ENCODE measurements around the gene UBE2S. TPM values are rescaled to one million over a fixed set of nuclear protein-coding genes. Genes with fewer than 3 reads are reported as not detected.

Gene UBE2S
- total RNA-seq, 1 donor from 2014 or later, result 22.3 TPM

DNA sequence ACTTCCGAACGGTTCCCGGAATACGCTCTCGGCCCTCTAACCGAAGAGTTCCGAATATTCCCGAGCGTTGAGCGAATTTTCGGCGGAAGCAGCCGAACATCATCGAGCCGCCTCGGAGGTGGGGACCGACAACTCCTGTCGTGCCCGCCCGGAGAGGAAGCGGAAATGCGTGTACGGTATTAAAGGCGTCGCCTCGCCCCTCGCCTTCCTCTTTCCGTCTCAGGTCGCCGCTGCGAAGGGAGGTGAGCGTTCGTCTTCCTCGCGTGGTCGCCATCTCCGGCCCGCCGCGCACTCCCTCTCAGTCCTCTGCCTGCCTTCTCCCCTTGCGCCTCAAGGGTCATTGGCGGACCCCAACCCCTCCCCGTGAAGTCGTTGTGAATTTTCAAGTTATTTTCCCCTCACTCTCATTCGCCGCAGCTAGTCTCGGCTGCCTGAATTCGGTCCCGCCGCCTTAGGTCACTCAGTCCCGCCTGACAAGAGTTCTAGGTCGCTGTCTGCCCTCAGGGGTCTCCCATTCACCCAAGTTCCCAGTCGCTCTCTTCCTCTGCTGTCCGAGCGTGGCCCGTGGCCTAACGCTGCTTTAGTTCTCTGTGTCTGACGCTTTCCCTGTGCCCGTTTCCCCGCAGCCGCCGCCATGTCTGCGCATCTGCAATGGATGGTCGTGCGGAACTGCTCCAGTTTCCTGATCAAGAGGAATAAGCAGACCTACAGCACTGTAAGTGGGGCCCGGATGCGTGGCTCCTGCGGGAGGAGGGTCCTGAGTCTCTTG lies 21.7 kb downstream of the UBE2S start, which contains the start of gene RPL28:
Gene RPL28, plus strand, starts transcription at position 209 of the 769 bp plus-strand sequence. Its CDS starts 426 bp downstream, at position 635.
- H3K4me1 ChIP-seq, result peaks cover 63% of the 10 kb centered on the region
- intact Hi-C loops (cut with DNase I), result loop anchor here (2.0 kb wide), 1 partner anchor 45 kb away; no protein-coding TSS in a partner anchor

DNA sequence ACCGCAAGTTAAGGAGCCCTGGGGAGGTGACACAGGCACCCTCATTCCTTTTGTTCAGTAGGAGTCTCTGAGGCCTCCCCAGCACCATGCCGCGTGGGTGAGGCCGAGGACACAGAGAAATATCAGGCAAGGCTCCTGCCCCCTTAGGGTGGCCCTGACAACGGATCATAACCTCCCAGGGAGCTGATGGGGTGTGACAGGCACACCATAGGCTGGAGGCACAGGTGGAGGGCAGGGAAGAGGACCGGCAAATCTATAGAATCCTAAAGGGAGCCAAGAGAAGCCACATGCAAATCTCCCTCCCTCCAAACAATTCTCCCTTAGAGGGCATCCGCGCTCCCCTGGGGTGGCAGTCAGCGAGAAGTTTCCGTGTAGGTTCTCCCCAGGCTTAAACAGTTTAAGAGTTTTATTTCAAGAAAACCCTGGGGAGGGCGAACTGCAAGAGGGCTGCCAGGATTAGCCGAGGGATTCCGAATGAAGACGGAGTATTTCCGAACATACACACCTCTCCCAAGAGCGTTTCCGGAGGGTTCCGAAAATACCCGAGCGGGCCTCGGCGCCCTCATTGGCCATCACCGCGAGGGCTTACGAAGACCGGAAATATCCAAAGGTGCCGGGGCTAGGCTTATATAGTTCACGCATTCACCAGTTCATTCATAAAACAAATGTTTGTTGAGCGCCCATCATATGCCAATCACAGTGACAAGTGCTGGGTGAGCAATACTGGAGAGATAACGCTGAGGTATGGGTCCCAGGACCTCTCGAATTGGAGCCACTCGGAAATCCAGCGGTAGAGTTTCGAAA lies 22.5 kb downstream of the UBE2S start:
- TF ChIP-seq POLR2AphosphoS5 (IDR thresholded peaks at IDR 0.05; ENCODE audit: insufficient read depth in 1 of 2, low read depth in 1 of 2) (no peak), POLR2A (IDR thresholded peaks at IDR 0.05) (peak in 1 of 2 donors; percentile 5)
- Histone ChIP-seq H3K36me3 (peaks cover 0 to 30% of the 10 kb centered on the region in 2 donors), H3K4me1 (peaks cover 58% of the 10 kb centered on the region), H3K4me3 (peak overlapping the region; percentile 70 to 76), H3K27ac (peak overlapping the region; percentile 96), H3K27me3 (no peaks in the 10 kb centered on the region), H3K9me3 (no peaks in the 10 kb centered on the region)
- intact Hi-C loops (cut with DNase I), result loop anchor here (2.0 kb wide), 1 partner anchor 44 kb away; no protein-coding TSS in a partner anchor
- DNase-seq (ENCODE audit: extremely low spot score in 2 of 2), result peak in 1 of 2 donors; percentile 98

More for the DNA sequence above, 21.7 kb downstream of the UBE2S start, which contains the start of gene RPL28:
- Histone ChIP-seq H3K27ac (peak within 1 kb of the TSS; percentile 96), H3K4me3 (peak within 1 kb of the TSS; percentile 70 to 76), H3K36me3 (peaks cover 0 to 31% of the 10 kb centered on the region in 2 donors), H3K9me3 (no peaks in the 10 kb centered on the region), H3K27me3 (no peaks in the 10 kb centered on the region)
- DNase-seq (ENCODE audit: extremely low spot score in 2 of 2), result peak in 1 of 2 donors; percentile 99
- TF ChIP-seq, protein P1, sequence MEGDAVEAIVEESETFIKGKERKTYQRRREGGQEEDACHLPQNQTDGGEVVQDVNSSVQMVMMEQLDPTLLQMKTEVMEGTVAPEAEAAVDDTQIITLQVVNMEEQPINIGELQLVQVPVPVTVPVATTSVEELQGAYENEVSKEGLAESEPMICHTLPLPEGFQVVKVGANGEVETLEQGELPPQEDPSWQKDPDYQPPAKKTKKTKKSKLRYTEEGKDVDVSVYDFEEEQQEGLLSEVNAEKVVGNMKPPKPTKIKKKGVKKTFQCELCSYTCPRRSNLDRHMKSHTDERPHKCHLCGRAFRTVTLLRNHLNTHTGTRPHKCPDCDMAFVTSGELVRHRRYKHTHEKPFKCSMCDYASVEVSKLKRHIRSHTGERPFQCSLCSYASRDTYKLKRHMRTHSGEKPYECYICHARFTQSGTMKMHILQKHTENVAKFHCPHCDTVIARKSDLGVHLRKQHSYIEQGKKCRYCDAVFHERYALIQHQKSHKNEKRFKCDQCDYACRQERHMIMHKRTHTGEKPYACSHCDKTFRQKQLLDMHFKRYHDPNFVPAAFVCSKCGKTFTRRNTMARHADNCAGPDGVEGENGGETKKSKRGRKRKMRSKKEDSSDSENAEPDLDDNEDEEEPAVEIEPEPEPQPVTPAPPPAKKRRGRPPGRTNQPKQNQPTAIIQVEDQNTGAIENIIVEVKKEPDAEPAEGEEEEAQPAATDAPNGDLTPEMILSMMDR (IDR thresholded peaks at IDR 0.05), result no peak
- TF ChIP-seq POLR2AphosphoS5 (IDR thresholded peaks at IDR 0.05; ENCODE audit: insufficient read depth in 1 of 2, low read depth in 1 of 2), result peak; percentile 92 to 99
- peak; percentile 12 to 96 for TF ChIP-seq POLR2A (IDR thresholded peaks at IDR 0.05)

DNA sequence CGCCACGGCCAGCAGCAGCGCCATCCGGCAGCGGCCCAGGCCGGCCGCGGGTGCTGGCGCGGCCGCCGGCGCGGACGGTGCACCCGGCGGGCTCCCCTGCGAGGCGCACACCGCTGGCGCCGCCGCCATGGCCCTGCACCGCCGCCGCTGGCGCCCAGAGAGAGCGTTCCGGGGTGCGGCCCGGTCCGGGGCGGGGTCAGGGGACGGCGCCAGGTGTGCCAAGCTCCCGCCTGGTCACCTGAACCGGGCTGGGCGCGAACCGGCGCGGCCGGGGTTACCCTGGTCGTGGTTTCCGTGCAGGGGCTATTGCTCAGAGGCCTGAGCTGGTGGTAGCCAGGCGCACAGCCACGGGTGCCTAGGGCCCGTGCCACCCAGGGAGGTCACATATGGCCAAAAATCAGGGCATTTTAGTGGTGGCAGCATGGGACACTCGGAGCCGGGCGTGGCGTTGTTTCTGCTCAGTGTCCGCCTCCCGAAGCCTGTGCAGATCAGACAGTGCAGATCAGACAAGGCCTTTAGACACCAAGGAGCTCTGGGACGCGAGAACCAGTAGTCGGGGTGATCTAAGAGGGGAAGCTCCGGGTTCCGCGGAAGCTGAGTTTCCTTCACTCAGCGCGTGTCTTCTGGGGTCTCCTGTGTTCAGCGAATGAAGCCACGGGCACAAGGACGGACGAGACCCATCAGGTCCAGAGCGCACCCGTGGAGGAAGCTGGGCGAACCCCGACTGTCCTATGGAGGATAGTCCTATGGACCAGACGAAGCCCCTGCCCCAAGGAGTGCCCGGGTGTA lies 23.3 kb downstream of the UBE2S start, which contains the start of gene TMEM238:
Gene TMEM238, minus strand, starts transcription at position 162 of the 789 bp plus-strand sequence. Its CDS starts 33 bp downstream, at position 129.
- peaks cover 50% of the 10 kb centered on the region for H3K4me1 ChIP-seq
- TF ChIP-seq, protein P1 (IDR thresholded peaks at IDR 0.05), result no peak
- TF ChIP-seq POLR2A (IDR thresholded peaks at IDR 0.05) (no peak), POLR2AphosphoS5 (IDR thresholded peaks at IDR 0.05; ENCODE audit: insufficient read depth in 1 of 2, low read depth in 1 of 2) (no peak)
- intact Hi-C loops (cut with DNase I), result loop anchor here (2.0 kb wide), 1 partner anchor 44 kb away; no protein-coding TSS in a partner anchor

DNA sequence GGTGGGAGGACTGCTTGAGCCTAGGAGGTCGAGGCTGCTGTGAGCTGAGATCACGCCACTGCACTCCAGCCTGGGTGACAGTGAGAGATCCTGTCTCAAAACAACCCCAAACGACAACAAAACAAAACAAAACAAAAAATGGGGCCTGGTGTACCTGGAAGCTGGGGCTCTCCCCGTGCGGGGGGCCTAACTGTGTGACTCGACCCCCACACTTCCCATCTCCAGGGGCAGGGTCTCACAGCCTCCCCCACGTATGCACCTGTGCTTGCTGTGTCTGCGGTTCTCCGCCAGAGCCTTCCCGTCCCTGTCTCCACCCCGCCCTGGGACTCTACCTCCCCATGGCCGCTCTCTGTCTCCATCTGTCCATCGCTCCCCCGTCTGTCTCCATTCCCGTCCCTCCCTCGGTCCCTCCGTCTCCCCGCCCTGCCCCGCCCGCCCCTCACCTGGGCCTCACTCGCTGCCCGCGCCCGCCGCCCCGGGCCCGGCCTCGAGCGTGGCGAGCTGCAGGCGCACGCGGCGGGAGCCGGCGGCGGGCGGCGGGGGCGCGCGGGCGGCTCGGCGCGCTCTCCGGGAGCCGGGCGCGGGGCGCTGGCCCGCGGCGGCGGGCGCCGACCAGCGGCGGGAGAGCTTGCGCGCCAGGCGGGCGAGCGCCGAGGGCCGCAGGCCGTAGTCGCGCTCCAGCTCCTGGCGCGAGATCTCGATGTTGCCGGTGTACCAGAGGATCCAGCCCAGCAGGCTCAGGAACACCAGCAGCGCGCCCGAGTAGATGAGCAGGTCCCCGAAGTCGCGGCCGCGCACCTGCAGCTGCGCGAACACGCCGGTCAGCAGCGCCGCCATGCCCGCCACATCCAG lies 24.1 kb downstream of the UBE2S start:
- intact Hi-C loops (cut with DNase I), result loop anchor here (2.0 kb wide), 1 partner anchor 43 kb away; no protein-coding TSS in a partner anchor
- H3K4me1 ChIP-seq, result peaks cover 42% of the 10 kb centered on the region
- no peak for DNase-seq (ENCODE audit: extremely low spot score in 2 of 2)
- H3K9me3 ChIP-seq, result no peaks in the 10 kb centered on the region
- peaks cover 0 to 16% of the 10 kb centered on the region in 2 donors for H3K36me3 ChIP-seq
- no peaks in the 10 kb centered on the region for H3K27me3 ChIP-seq
- H3K27ac ChIP-seq, result peak overlapping the region; percentile 96
- TF ChIP-seq, protein P1 (IDR thresholded peaks at IDR 0.05), result no peak
- TF ChIP-seq POLR2AphosphoS5 (IDR thresholded peaks at IDR 0.05; ENCODE audit: insufficient read depth in 1 of 2, low read depth in 1 of 2), result no peak
- no peak for TF ChIP-seq POLR2A (IDR thresholded peaks at IDR 0.05)
- H3K4me3 ChIP-seq, result peak overlapping the region; percentile 70 to 76

More for the DNA sequence above, 23.3 kb downstream of the UBE2S start, which contains the start of gene TMEM238:
- H3K36me3 ChIP-seq, result peaks cover 0 to 22% of the 10 kb centered on the region in 2 donors
- no peak for DNase-seq (ENCODE audit: extremely low spot score in 2 of 2)
- no peaks in the 10 kb centered on the region for H3K27me3 ChIP-seq
- H3K4me3 ChIP-seq, result peak within 1 kb of the TSS; percentile 70 to 76
- peak within 1 kb of the TSS; percentile 96 for H3K27ac ChIP-seq
- no peaks in the 10 kb centered on the region for H3K9me3 ChIP-seq
